Thoracic aorta (tissue), 2 donors: Measurements from ENCODE around the gene RBBP8NL. TPM values are rescaled to one million over a fixed set of nuclear protein-coding genes. Genes with fewer than 3 reads are reported as not detected.

Source experiments
- ATAC-seq: fragments of 150-250 bp; one replicate; pipeline ENCODE4 v1.8.0; 2017; ENCODE audit warnings: low read depth; ENCODE audit not compliant: insufficient number of reproducible peaks, low FRiP score
- DNase-seq: peaks from one replicate; pipeline ENCODE4 v3.0.0-alpha.2; 2020; ENCODE audit warnings: low spot score
- H3K27ac ChIP-seq, 2 donors: fragments of 200-600 bp; sonication (generic); 1 replicate in 1 of 2; 2 replicates in 1 of 2; pipeline ENCODE4 v1.5.1; 2016; ENCODE audit warnings: mild to moderate bottlenecking in 2 of 2, moderate library complexity in 2 of 2
- H3K27me3 ChIP-seq: fragments of 200-600 bp; sonication (generic); replicated peaks from 2 replicates; pipeline ENCODE4 v1.6.0; 2016; ENCODE audit warnings: mild to moderate bottlenecking; ENCODE audit not compliant: insufficient read depth
- H3K36me3 ChIP-seq: fragments of 200-600 bp; sonication (generic); one replicate; pipeline ENCODE4 v1.5.1; 2016
- H3K4me1 ChIP-seq, 2 donors: fragments of 200-600 bp; sonication (generic); 1 replicate in 1 of 2; 2 replicates in 1 of 2; pipeline versions ENCODE4 v1.5.1 to v1.6.0; 2016; ENCODE audit warnings: low read depth in 2 of 2, mild to moderate bottlenecking in 1 of 2; ENCODE audit not compliant: control insufficient read depth in 1 of 2
- H3K4me3 ChIP-seq: fragments of 200-600 bp; sonication (generic); 2 replicates; pipeline ENCODE4 v1.5.1; 2016; ENCODE audit warnings: mild to moderate bottlenecking
- H3K9me3 ChIP-seq: fragments of 200-600 bp; sonication (generic); 2 replicates; pipeline ENCODE4 v1.5.1; 2016
- CTCF ChIP-seq: fragments of 200-600 bp; sonication (generic); IDR thresholded peaks from one replicate; pipeline ENCODE4 v1.5.1; 2019; ENCODE audit warnings: antibody characterized with exemption
- total RNA-seq, 2 donors: library from RNA; depleted of rRNA; stranded (reverse); fragments of >200 nt; gene quantifications; one replicate each; pipeline versions ENCODE4 v1.1.0 to v1.2.3, GENCODE V29; 2016

The RBBP8NL gene
- total RNA-seq, 2 donors from 2014 or later = not detected

DNA sequence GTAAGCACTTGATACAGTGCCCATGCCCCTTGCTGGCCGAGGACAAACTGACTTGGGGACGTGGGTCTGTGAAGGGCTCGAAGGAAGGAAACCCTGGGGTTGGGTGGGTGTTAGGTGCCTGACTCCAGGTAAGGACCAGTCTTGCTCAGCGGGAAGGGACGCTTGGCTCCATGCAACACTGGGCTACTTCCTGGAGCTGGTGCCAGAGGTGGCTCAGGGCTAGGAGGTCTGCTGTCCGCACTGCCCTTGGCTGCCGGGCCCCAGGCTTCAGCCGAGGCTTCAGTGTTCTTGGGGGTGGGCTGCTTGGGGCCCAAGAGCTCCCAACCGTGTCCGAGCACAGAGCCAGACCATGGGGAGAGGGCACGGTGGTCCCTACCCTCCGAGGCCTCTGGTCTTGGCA is 43.1 kb upstream of the RBBP8NL start:
- DNase-seq = no peak
- ATAC-seq = no peak
- Histone ChIP-seq H3K4me3 (no peak overlapping the region), H3K4me1 (peaks cover 0 to 5% of the 10 kb centered on the region in 2 donors), H3K27me3 (peaks cover 8% of the 10 kb centered on the region), H3K27ac (no peak overlapping the region), H3K36me3 (no peaks in the 10 kb centered on the region), H3K9me3 (no peaks in the 10 kb centered on the region)
- no peak for TF ChIP-seq CTCF

DNA sequence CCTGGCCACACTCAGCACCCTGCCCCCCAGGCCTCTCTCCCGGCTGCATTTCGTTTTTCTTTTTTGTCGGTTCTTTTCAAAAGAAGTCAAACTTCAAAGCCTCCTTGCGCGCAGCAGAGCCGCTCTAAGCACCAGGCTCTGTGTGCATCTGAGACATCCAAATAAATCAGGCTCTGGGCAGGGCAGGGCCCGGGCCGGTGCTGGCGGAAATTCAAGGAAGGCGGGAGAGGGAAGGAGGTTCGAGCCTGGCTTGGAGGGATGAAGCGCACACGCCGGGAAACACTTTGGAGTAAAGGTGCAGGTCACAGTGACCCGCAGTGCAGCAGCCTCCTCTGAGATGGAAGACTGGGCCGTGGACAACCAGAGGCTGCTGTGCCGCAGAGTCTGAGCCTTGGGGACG is 42.7 kb upstream of the RBBP8NL start:
- no peak for DNase-seq
- Histone ChIP-seq H3K27ac (no peak overlapping the region), H3K4me1 (peaks cover 0 to under 1% of the 10 kb centered on the region in 2 donors), H3K9me3 (no peaks in the 10 kb centered on the region), H3K36me3 (no peaks in the 10 kb centered on the region), H3K4me3 (no peak overlapping the region), H3K27me3 (peaks cover 7% of the 10 kb centered on the region)
- TF ChIP-seq CTCF = no peak
- ATAC-seq = no peak

DNA sequence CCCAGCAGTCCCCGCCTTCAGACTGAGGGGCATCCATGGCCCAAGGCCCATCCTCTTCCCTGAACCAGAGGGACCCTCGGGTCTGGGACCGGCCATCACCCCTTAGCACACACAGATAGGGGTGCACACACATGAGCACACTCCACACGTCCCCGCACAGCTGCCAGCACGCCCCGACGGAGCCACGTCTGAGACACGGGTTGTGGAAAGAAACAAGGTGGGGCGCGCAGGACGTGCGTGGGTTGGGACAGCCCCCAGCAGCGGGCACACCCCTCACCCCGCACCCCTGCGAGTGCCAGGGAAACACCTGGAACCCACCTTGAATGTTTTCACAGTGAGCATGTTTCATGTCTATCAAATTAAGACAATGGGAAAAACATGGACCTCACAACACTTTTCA is 42.0 kb upstream of the RBBP8NL start:
- Histone ChIP-seq H3K27me3 (peaks cover under 1% of the 10 kb centered on the region), H3K4me1 (no peaks in the 10 kb centered on the region)

DNA sequence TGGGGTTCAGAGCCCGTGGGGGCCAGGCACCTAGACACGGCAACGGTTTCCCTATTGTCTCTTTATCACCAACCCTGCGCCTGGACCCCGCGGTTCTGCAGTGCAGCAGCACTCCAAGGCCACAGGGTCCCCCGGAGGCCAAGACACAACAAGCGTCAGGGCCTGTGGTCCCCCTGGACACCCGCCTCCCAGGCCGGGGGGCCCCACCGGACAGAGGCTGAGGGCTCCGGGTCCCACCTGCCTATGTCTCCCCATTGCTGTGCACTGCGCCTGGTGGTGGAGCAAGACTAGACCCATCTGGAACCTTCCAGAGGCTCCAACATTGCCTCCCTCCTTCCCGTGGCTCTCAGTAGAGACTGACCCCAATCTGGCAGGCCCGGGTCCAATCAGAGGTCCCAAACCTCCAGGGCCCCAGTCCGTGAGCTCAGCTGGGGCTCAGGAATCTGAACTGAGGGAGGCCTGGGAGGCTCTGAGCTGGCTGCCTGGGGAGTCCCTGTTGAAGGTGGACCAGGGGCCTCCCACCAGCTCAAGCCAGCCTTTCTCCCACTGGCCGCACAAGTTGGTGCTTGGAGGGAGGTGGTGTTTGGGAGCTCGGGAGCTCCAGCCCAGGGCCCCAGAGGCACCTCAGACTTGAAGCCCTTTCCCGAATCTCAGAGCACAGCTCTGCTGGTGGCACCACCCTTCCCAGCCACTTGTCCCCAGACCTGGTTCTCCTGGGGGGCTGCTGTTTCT is 39.6 kb upstream of the RBBP8NL start:
- no peaks in the 10 kb centered on the region for H3K36me3 ChIP-seq
- H3K27me3 ChIP-seq = no peaks in the 10 kb centered on the region
- H3K4me3 ChIP-seq = no peak overlapping the region
- ATAC-seq = no peak
- H3K4me1 ChIP-seq = no peaks in the 10 kb centered on the region
- H3K27ac ChIP-seq = no peak overlapping the region
- TF ChIP-seq CTCF = no peak
- no peaks in the 10 kb centered on the region for H3K9me3 ChIP-seq
- no peak for DNase-seq

More for the DNA sequence above, 42.0 kb upstream of the RBBP8NL start:
- H3K36me3 ChIP-seq = no peaks in the 10 kb centered on the region
- DNase-seq = no peak
- H3K27ac ChIP-seq = no peak overlapping the region
- no peaks in the 10 kb centered on the region for H3K9me3 ChIP-seq
- no peak for TF ChIP-seq CTCF
- ATAC-seq = no peak
- H3K4me3 ChIP-seq = no peak overlapping the region

GRCh38 chr20:62466072-62466760 is 38.9 kb upstream of the RBBP8NL start:
- DNase-seq (no peak), ATAC-seq (no peak)
- no peaks in the 10 kb centered on the region for H3K27me3 ChIP-seq
- H3K27ac ChIP-seq = no peak overlapping the region
- H3K4me3 ChIP-seq = no peak overlapping the region
- no peaks in the 10 kb centered on the region for H3K4me1 ChIP-seq
- TF ChIP-seq CTCF = no peak
- H3K36me3 ChIP-seq = no peaks in the 10 kb centered on the region
- no peaks in the 10 kb centered on the region for H3K9me3 ChIP-seq
